ENCODE measurements around the gene ANO1. TPM values are rescaled to one million over a fixed set of nuclear protein-coding genes. Genes with fewer than 3 reads are reported as not detected.

The ANO1 gene
- total RNA-seq, 1 donor from 2014 or later = not detected

- DNase-seq (ENCODE audit: low read depth in 2 of 2) = no peak
These were observed 5.0 kb upstream of the ANO1 start for GRCh38 chr11:70072861-70073755.

- DNase-seq (ENCODE audit: low read depth in 2 of 2) = peak; percentile 7 to 77
These were observed 4.2 kb upstream of the ANO1 start for GRCh38 chr11:70073871-70074371.

- DNase-seq (ENCODE audit: low read depth in 2 of 2) = no peak
These were observed 3.4 kb upstream of the ANO1 start for GRCh38 chr11:70074746-70075145.

- DNase-seq (ENCODE audit: low read depth in 2 of 2) = no peak
These were observed 2.3 kb upstream of the ANO1 start for GRCh38 chr11:70075836-70076235.

- no peak for DNase-seq (ENCODE audit: low read depth in 2 of 2)
These were observed 1.6 kb upstream of the ANO1 start for GRCh38 chr11:70076461-70076931.

GRCh38 chr11:70077411-70078094 is 564 bp upstream of the ANO1 start:
- no peak for DNase-seq (ENCODE audit: low read depth in 2 of 2)

GRCh38 chr11:70078781-70079616 is 882 bp downstream of the ANO1 start:
- DNase-seq (ENCODE audit: low read depth in 2 of 2) = no peak

- no peak for DNase-seq (ENCODE audit: low read depth in 2 of 2)
These were observed 1.6 kb downstream of the ANO1 start for GRCh38 chr11:70079691-70080090.

GRCh38 chr11:70080763-70081162 is 2.6 kb downstream of the ANO1 start:
- DNase-seq (ENCODE audit: low read depth in 2 of 2) = no peak

GRCh38 chr11:70082829-70083228 is 4.7 kb downstream of the ANO1 start:
- DNase-seq (ENCODE audit: low read depth in 2 of 2) = peak; percentile 7 to 21

GRCh38 chr11:70084046-70084984 is 6.2 kb downstream of the ANO1 start:
- no peak for DNase-seq (ENCODE audit: low read depth in 2 of 2)

GRCh38 chr11:70085815-70086769 is 8.0 kb downstream of the ANO1 start:
- no peak for DNase-seq (ENCODE audit: low read depth in 2 of 2)

- no peak for DNase-seq (ENCODE audit: low read depth in 2 of 2)
These were observed 9.5 kb downstream of the ANO1 start for GRCh38 chr11:70087446-70088167.

- no peak for DNase-seq (ENCODE audit: low read depth in 2 of 2)
These were observed 10.7 kb downstream of the ANO1 start for GRCh38 chr11:70088735-70089250.

- no peak for DNase-seq (ENCODE audit: low read depth in 2 of 2)
These were observed 11.5 kb downstream of the ANO1 start for GRCh38 chr11:70089631-70090030.

- DNase-seq (ENCODE audit: low read depth in 2 of 2) = no peak
These were observed 12.9 kb downstream of the ANO1 start for GRCh38 chr11:70090961-70091381.

GRCh38 chr11:70091638-70092037 is 13.5 kb downstream of the ANO1 start:
- no peak for DNase-seq (ENCODE audit: low read depth in 2 of 2)

GRCh38 chr11:70092959-70093715 is 15.0 kb downstream of the ANO1 start:
- DNase-seq (ENCODE audit: low read depth in 2 of 2) = no peak
